ENCODE measurements around the gene PIAS2. TPM values are rescaled to one million over a fixed set of nuclear protein-coding genes. Genes with fewer than 3 reads are reported as not detected.

The PIAS2 gene
- total RNA-seq, 1 experiment from 2014 or later: 72.8 TPM

- CTCF ChIA-PET: no interaction called here
- H3K9me3 ChIP-seq (ENCODE audit: low read depth, low read length, poor library complexity, severe bottlenecking): peaks cover 4% of the 10 kb centered on the region
- TF ChIP-seq CTCF (conservative IDR thresholded peaks at IDR 0.05; ENCODE audit: low read depth, low read length) (no peak), EZH2 (IDR thresholded peaks at IDR 0.05; ENCODE audit: borderline replicate concordance, low read depth, low read length, poor library complexity, severe bottlenecking) (no peak)
- peaks cover 3% of the 10 kb centered on the region for H3K36me3 ChIP-seq (ENCODE audit: insufficient read depth, low read length, poor library complexity, severe bottlenecking)
- no peak for DNase-seq (ENCODE audit: low spot score)
- POLR2A ChIA-PET (ENCODE audit: low non-redundant PET): no interaction called here
- BruUV-seq (replicated peaks): no TSS peak
- H3K4me1 ChIP-seq (ENCODE audit: insufficient read depth, low read length, poor library complexity, severe bottlenecking): no peaks in the 10 kb centered on the region
- no peaks in the 10 kb centered on the region for H3K27me3 ChIP-seq (replicated peaks; ENCODE audit: insufficient read depth, low read depth, low read length, poor library complexity)
- H3K4me3 ChIP-seq (ENCODE audit: low read depth, low read length, poor library complexity, severe bottlenecking): no peak overlapping the region
- intact Hi-C loops (cut with micrococcal nuclease; ENCODE audit: unreplicated experiment): no loop called here
- no peak overlapping the region for H3K27ac ChIP-seq (ENCODE audit: low read depth, low read length, poor library complexity, severe bottlenecking)
These were observed 129.6 kb downstream of the PIAS2 start for GRCh38 chr18:46787674-46788073.

- BruUV-seq (replicated peaks): no TSS peak
- peaks cover 39% of the 10 kb centered on the region for H3K4me1 ChIP-seq (ENCODE audit: insufficient read depth, low read length, poor library complexity, severe bottlenecking)
- H3K27me3 ChIP-seq (replicated peaks; ENCODE audit: insufficient read depth, low read depth, low read length, poor library complexity): no peaks in the 10 kb centered on the region
- H3K27ac ChIP-seq (ENCODE audit: low read depth, low read length, poor library complexity, severe bottlenecking): peak overlapping the region; percentile 78
- ChIA-PET CTCF (no interaction called here), POLR2A (ENCODE audit: low non-redundant PET) (no interaction called here)
- H3K9me3 ChIP-seq (ENCODE audit: low read depth, low read length, poor library complexity, severe bottlenecking): no peaks in the 10 kb centered on the region
- no peak overlapping the region for H3K4me3 ChIP-seq (ENCODE audit: low read depth, low read length, poor library complexity, severe bottlenecking)
- no peak for DNase-seq (ENCODE audit: low spot score)
- no peaks in the 10 kb centered on the region for H3K36me3 ChIP-seq (ENCODE audit: insufficient read depth, low read length, poor library complexity, severe bottlenecking)
- TF ChIP-seq CTCF (conservative IDR thresholded peaks at IDR 0.05; ENCODE audit: low read depth, low read length): 0 out of 2 replicates have a peak, but pooled peaks have one; percentile 15
- TF ChIP-seq EZH2 (IDR thresholded peaks at IDR 0.05; ENCODE audit: borderline replicate concordance, low read depth, low read length, poor library complexity, severe bottlenecking): no peak
- intact Hi-C loops (cut with micrococcal nuclease; ENCODE audit: unreplicated experiment): no loop called here
These were observed 144.9 kb downstream of the PIAS2 start for GRCh38 chr18:46772357-46772756.

- peaks cover 39% of the 10 kb centered on the region for H3K4me1 ChIP-seq (ENCODE audit: insufficient read depth, low read length, poor library complexity, severe bottlenecking)
- H3K4me3 ChIP-seq (ENCODE audit: low read depth, low read length, poor library complexity, severe bottlenecking): no peak overlapping the region
- CTCF ChIA-PET: no interaction called here
- no peaks in the 10 kb centered on the region for H3K27me3 ChIP-seq (replicated peaks; ENCODE audit: insufficient read depth, low read depth, low read length, poor library complexity)
- peak; percentile 93 for DNase-seq (ENCODE audit: low spot score)
- TF ChIP-seq CTCF (conservative IDR thresholded peaks at IDR 0.05; ENCODE audit: low read depth, low read length): no peak
- no peak for TF ChIP-seq EZH2 (IDR thresholded peaks at IDR 0.05; ENCODE audit: borderline replicate concordance, low read depth, low read length, poor library complexity, severe bottlenecking)
- POLR2A ChIA-PET (ENCODE audit: low non-redundant PET): interaction anchor here (0.6 to 0.9 kb wide), 2 partner anchors 8 to 72 kb away, joined by 3 read pairs; no protein-coding TSS in a partner anchor
- intact Hi-C loops (cut with micrococcal nuclease; ENCODE audit: unreplicated experiment): no loop called here
- H3K9me3 ChIP-seq (ENCODE audit: low read depth, low read length, poor library complexity, severe bottlenecking): no peaks in the 10 kb centered on the region
- H3K36me3 ChIP-seq (ENCODE audit: insufficient read depth, low read length, poor library complexity, severe bottlenecking): no peaks in the 10 kb centered on the region
- BruUV-seq (replicated peaks): no TSS peak
- H3K27ac ChIP-seq (ENCODE audit: low read depth, low read length, poor library complexity, severe bottlenecking): peak overlapping the region; percentile 78
These were observed 146.2 kb downstream of the PIAS2 start for GRCh38 chr18:46771141-46771540.
